Heart left ventricle (tissue), 16 donors: ENCODE data around the gene GLYR1. TPM values are rescaled to one million over a fixed set of nuclear protein-coding genes. Genes with fewer than 3 reads are reported as not detected.

Experiments used
- ATAC-seq, 4 donors: fragments of 200-7000 bp; cut with Tn5 transposase; one replicate each; pipeline ENCODE4 v1.9.1; 2020 to 2022; ENCODE audit warnings: moderate library complexity in 4 of 4, mild to moderate bottlenecking in 3 of 4, moderate number of reproducible peaks in 1 of 4
- DNase-seq, 5 donors: peaks; one replicate each; pipeline ENCODE4 v3.0.0-alpha.2; 2020
- H3K27ac ChIP-seq, 12 donors: fragments of 200-600 bp; sonication (generic) in 4 of 12; one replicate each; pipeline versions ENCODE4 v1.5.0 to v1.8.0; 2016 to 2022; ENCODE audit warnings: mild to moderate bottlenecking in 2 of 12
- H3K27me3 ChIP-seq, 9 donors: fragments of 200-600 bp; sonication (generic) in 2 of 9; one replicate each; pipeline versions ENCODE4 v1.5.1 to v1.8.0; 2016 to 2022; ENCODE audit warnings: mild to moderate bottlenecking in 3 of 9
- H3K36me3 ChIP-seq, 9 donors: fragments of 200-600 bp; sonication (generic) in 2 of 9; one replicate each; pipeline versions ENCODE4 v1.5.0 to v1.8.0; 2018 to 2022; ENCODE audit warnings: mild to moderate bottlenecking in 2 of 9
- H3K4me1 ChIP-seq, 12 donors: fragments of 200-600 bp; sonication (generic) in 4 of 12; one replicate each; pipeline versions ENCODE4 v1.5.0 to v1.8.0; 2016 to 2022; ENCODE audit warnings: mild to moderate bottlenecking in 3 of 12
- H3K4me3 ChIP-seq, 12 donors: fragments of 200-600 bp; sonication (generic) in 4 of 12; one replicate each; pipeline versions ENCODE4 v1.5.0 to v1.8.0; 2017 to 2022; ENCODE audit warnings: mild to moderate bottlenecking in 9 of 12, moderate library complexity in 4 of 12
- H3K9me3 ChIP-seq, 12 donors: fragments of 200-600 bp; sonication (generic) in 4 of 12; one replicate each; pipeline versions ENCODE4 v1.5.0 to v1.8.0; 2016 to 2022; ENCODE audit warnings: mild to moderate bottlenecking in 1 of 12
- CTCF ChIP-seq, 12 donors: fragments of 200-600 bp; sonication (generic) in 4 of 12; IDR thresholded peaks; one replicate each; pipeline versions ENCODE4 v1.5.0 to v1.8.0; 2018 to 2022; ENCODE audit warnings: antibody characterized with exemption in 12 of 12, mild to moderate bottlenecking in 5 of 12
- POLR2A ChIP-seq, 2 donors: fragments of 450-650 bp; IDR thresholded peaks; one replicate each; pipeline ENCODE4 v1.6.1; 2017; ENCODE audit warnings: antibody characterized with exemption in 2 of 2, mild to moderate bottlenecking in 2 of 2, moderate library complexity in 2 of 2
- WGBS, 4 donors: extraction: QIAGEN DNeasy Blood & Tissue Kit in 2 of 4; methylation state at CpG; one replicate each; pipeline versions ENCODE4 v1.1.5 to v1.1.7; 2013 to 2018; 5-methylcytosine and 5-hydroxymethylcytosine counted together
- intact Hi-C, 10 donors: fragments of 100-400 bp; cut with DNase I; formaldehyde crosslinking; loops; one replicate each; pipeline versions ENCODE4 v1.11.1 to v1.14.2; 2022
- polyA plus RNA-seq, 2 donors: library from polyadenylated mRNA; stranded (reverse); fragments of 200-250 nt; gene quantifications; one replicate each; pipeline ENCODE4 v1.2.3, GENCODE V29; 2013
- total RNA-seq, 9 donors: library from RNA; depleted of rRNA in 2 of 9; stranded (reverse); fragments of >200 nt in 2 of 9; fragmentation: NEBNext Ultra II Directional in 3 of 9; extraction: Animal tissue kit (Norgen Biotek cat#: 25700) in 3 of 9; gene quantifications; one replicate each; pipeline versions ENCODE4 v1.1.0 to v1.2.4, GENCODE V29; 2016 to 2023
- donor health status: ischemic (EF 13 %, LVEDD 7.1; RV severe dilation, severe dysfunction).
- donor health status: healthy with polysubstance abuse.
- donor health status: DM: no; HTN: yes; CAD: no.
- donor health status: DM: no; HTN: no; CAD: no.
- donor health status: ischemic (EF 25% LVEDD 6.9; RV normal size, moderate dysfunction).
- donor health status: ischemic (EF 25% LVEDD 5.7; RV mildly dilated, moderate dysfunction).
- donor health status: healthy.
- donor health status: DM: yes; HTN: yes; CAD: no.
- donor health status: ischemic (EF 35%, LVEDD 5.7; RV mildly dilated, moderate dysfunction).
- donor health status: nonischemic (EF 11% LVEDD 7.7; RV severe dilation, severe dysfunction).
- donor health status: DM: yes; HTN: yes; CAD: no.
- donor health status: PGD.
- donor health status: ischemic (EF 29% LVEDD 5.4; RV normal size, mild dysfunction).
- donor health status: nonischemic (EF 23%, LVEDD 6.1; RV moderate dilation, normal function).

The GLYR1 gene
- total and polyA plus RNA-seq, 11 donors = 51.3 to 96.6 (median 74.9) TPM

GRCh38 chr16:4888428-4889135 is 41.5 kb upstream of the GLYR1 start:
- ATAC-seq (no peak), DNase-seq (no peak)
- TF ChIP-seq POLR2A (IDR thresholded peaks at IDR 0.05) = no peak
- Histone ChIP-seq H3K4me3 (no peak overlapping the region), H3K36me3 (peaks cover 4 to 64% (median 55%) of the 10 kb centered on the region in 9 donors), H3K4me1 (peaks cover 0 to 18% (median 12%) of the 10 kb centered on the region in 12 donors), H3K27ac (no peak overlapping the region), H3K27me3 (no peaks in the 10 kb centered on the region), H3K9me3 (no peaks in the 10 kb centered on the region)
- 81 to 90% (median 83%) methylated on average over 9 of the region's 9 CpGs for WGBS, 4 donors
- intact Hi-C loops = loop anchor here in 1 of 10 donors (5.0 kb wide), 1 partner anchor 49 kb away; the partner anchor contains the start of gene PPL

- no peak for ATAC-seq
- Histone ChIP-seq H3K36me3 (peaks cover 7 to 86% (median 78%) of the 10 kb centered on the region in 9 donors), H3K27ac (no peak overlapping the region), H3K27me3 (no peaks in the 10 kb centered on the region), H3K4me3 (no peak overlapping the region), H3K4me1 (peaks cover 0 to 18% (median 11%) of the 10 kb centered on the region in 12 donors), H3K9me3 (no peaks in the 10 kb centered on the region)
- 91 to 98% (median 96%) methylated on average over 5 of the region's 5 CpGs for WGBS, 4 donors
- DNase-seq = no peak
- intact Hi-C loops = loop anchor here in 1 of 10 donors (5.0 kb wide), 1 partner anchor 51 kb away; the partner anchor contains the start of gene PPL
- TF ChIP-seq POLR2A (IDR thresholded peaks at IDR 0.05) (no peak), CTCF (IDR thresholded peaks at IDR 0.05) (no peak)
Observed at GRCh38 chr16:4886151-4886550, 39.1 kb upstream of the GLYR1 start.

- intact Hi-C loops = loop anchor here in 1 of 10 donors (5.0 kb wide), 1 partner anchor 52 kb away; the partner anchor contains the start of gene PPL
- Histone ChIP-seq H3K27me3 (no peaks in the 10 kb centered on the region), H3K36me3 (peaks cover 12 to 91% (median 86%) of the 10 kb centered on the region in 9 donors), H3K27ac (no peak overlapping the region), H3K9me3 (no peaks in the 10 kb centered on the region), H3K4me1 (peaks cover 0 to 18% (median 11%) of the 10 kb centered on the region in 12 donors), H3K4me3 (no peak overlapping the region)
- DNase-seq = no peak
- ATAC-seq = no peak
- no peak for TF ChIP-seq POLR2A (IDR thresholded peaks at IDR 0.05)
- TF ChIP-seq CTCF (IDR thresholded peaks at IDR 0.05) = no peak
- WGBS, 4 donors = 95 to 97% (median 95%) methylated on average over 45 of the region's 45 CpGs
Observed at GRCh38 chr16:4884972-4885874, 38.1 kb upstream of the GLYR1 start.

GRCh38 chr16:4884209-4884608 is 37.1 kb upstream of the GLYR1 start:
- DNase-seq (no peak), ATAC-seq (no peak)
- 94 to 97% (median 96%) methylated on average over 34 of the region's 34 CpGs for WGBS, 4 donors
- intact Hi-C loops = no loop called here
- TF ChIP-seq POLR2A (IDR thresholded peaks at IDR 0.05) (no peak), CTCF (IDR thresholded peaks at IDR 0.05) (no peak)
- Histone ChIP-seq H3K27ac (no peak overlapping the region), H3K27me3 (no peaks in the 10 kb centered on the region), H3K9me3 (no peaks in the 10 kb centered on the region), H3K4me3 (no peak overlapping the region), H3K36me3 (peaks cover 13 to 97% (median 91%) of the 10 kb centered on the region in 9 donors), H3K4me1 (peaks cover 0 to 18% (median 11%) of the 10 kb centered on the region in 12 donors)
